Heart left ventricle (tissue), 13 donors: ENCODE measurements around the gene SLC26A1.

ENCODE experiments used
- POLR2A ChIP-seq, 2 donors: fragments of 450-650 bp; IDR thresholded peaks; one replicate each; pipeline ENCODE4 v1.6.1; 2017; ENCODE audit warnings: antibody characterized with exemption in 2 of 2, mild to moderate bottlenecking in 2 of 2, moderate library complexity in 2 of 2
- TF ChIP-seq, protein P1 (sequence below), 12 donors: fragments of 200-600 bp; sonication (generic) in 4 of 12; IDR thresholded peaks; one replicate each; pipeline versions ENCODE4 v1.5.0 to v1.8.0; 2018 to 2022; ENCODE audit warnings: antibody characterized with exemption in 12 of 12, mild to moderate bottlenecking in 5 of 12
- donor health status: ischemic (EF 13 %, LVEDD 7.1; RV severe dilation, severe dysfunction).
- donor health status: DM: no; HTN: yes; CAD: no.
- donor health status: DM: no; HTN: no; CAD: no.
- donor health status: ischemic (EF 25% LVEDD 6.9; RV normal size, moderate dysfunction).
- donor health status: ischemic (EF 25% LVEDD 5.7; RV mildly dilated, moderate dysfunction).
- donor health status: ischemic (EF 35%, LVEDD 5.7; RV mildly dilated, moderate dysfunction).
- donor health status: nonischemic (EF 11% LVEDD 7.7; RV severe dilation, severe dysfunction).
- donor health status: DM: yes; HTN: yes; CAD: no.
- donor health status: PGD.
- donor health status: ischemic (EF 29% LVEDD 5.4; RV normal size, mild dysfunction).
- donor health status: nonischemic (EF 23%, LVEDD 6.1; RV moderate dilation, normal function).

- no peak for TF ChIP-seq POLR2A (IDR thresholded peaks at IDR 0.05)
- TF ChIP-seq, protein P1, sequence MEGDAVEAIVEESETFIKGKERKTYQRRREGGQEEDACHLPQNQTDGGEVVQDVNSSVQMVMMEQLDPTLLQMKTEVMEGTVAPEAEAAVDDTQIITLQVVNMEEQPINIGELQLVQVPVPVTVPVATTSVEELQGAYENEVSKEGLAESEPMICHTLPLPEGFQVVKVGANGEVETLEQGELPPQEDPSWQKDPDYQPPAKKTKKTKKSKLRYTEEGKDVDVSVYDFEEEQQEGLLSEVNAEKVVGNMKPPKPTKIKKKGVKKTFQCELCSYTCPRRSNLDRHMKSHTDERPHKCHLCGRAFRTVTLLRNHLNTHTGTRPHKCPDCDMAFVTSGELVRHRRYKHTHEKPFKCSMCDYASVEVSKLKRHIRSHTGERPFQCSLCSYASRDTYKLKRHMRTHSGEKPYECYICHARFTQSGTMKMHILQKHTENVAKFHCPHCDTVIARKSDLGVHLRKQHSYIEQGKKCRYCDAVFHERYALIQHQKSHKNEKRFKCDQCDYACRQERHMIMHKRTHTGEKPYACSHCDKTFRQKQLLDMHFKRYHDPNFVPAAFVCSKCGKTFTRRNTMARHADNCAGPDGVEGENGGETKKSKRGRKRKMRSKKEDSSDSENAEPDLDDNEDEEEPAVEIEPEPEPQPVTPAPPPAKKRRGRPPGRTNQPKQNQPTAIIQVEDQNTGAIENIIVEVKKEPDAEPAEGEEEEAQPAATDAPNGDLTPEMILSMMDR (IDR thresholded peaks at IDR 0.05), result no peak
These were observed 39.7 kb downstream of the SLC26A1 start for GRCh38 chr4:953574-953915.
